Measurements from ENCODE around the gene TRIM54.
"Not testable (repeated sequence)": the region's sequence is repeated elsewhere in the genome, so short reads cannot be mapped to it uniquely, and the experiment has no call there.

The TRIM54 gene

GRCh38 chr2:27284996-27285395 is 2.8 kb downstream of the TRIM54 start:
- DNase-seq: no peak

GRCh38 chr2:27285481-27285880 is 3.3 kb downstream of the TRIM54 start:
- DNase-seq: no peak

GRCh38 chr2:27288610-27289009 is 6.4 kb downstream of the TRIM54 start:
- DNase-seq: no peak

GRCh38 chr2:27290549-27290948 is 8.3 kb downstream of the TRIM54 start:
- no peak for DNase-seq

GRCh38 chr2:27291865-27292264 is 9.6 kb downstream of the TRIM54 start:
- DNase-seq: no peak

DNA sequence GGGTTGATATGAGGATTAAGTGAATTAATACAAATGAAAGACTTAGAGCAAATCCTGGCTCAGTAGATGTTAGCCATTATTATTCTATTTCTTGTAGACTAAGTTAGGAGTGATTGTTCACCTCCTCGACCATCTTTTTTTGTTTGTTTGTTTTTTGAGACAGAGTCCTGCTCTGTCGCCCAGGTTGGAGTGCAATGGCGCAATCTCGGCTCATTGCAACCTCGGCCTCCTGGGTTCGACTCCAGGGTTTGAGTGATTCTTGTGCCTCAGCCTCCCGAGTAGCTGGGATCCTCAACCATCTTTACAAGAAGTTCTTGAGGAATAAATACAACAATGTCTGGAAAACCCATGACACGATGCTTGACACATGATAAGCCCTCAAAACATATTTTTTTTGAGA is 12.7 kb downstream of the TRIM54 start:
- no peak for DNase-seq

GRCh38 chr2:27296481-27296880 is 14.3 kb downstream of the TRIM54 start:
- peak in 2 of 4 experiments; percentile 26 to 30 for DNase-seq

DNA sequence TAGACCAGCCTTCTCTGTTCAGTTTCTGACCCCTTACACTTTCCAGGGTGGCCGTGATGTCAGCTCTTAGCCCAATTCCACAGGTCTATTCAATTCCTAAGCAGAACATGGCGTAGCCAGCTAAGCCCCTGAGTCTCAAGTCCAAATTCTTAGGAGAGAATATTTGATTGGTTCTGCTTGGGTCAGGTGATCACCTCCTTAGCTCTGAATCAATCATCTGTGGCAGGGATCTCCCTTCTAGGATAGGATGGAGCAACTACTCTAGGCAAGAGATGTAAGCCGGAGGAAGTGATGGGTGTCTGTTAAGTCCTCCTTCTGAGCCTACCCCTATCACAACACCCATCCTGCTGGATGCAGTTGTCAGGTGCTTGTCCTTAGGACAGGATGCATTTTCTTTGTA is 15.0 kb downstream of the TRIM54 start:
- no peak for DNase-seq

GRCh38 chr2:27298391-27299080 is 16.3 kb downstream of the TRIM54 start:
- DNase-seq: no peak

DNA sequence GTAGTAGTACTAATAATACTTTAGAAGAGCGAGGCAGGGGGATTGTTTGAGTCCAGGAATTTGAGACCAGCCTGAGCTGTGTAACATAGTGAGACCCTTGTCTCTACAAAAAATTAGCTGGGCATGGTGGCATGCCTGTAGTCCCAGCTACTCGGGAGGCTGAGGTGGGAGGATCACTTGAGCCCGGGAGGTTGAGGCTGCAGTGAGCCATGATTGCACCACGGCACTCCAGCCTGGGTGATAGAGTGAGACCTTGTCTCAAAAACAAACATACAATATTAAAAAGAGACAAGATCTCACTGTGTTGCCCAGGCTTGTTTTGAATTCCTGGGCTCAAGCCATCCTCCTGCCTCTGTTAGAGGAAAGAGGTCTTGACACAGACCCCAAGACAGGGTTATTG is 18.4 kb downstream of the TRIM54 start:
- DNase-seq: not testable (repeated sequence)

GRCh38 chr2:27303093-27304025 is 21.1 kb downstream of the TRIM54 start:
- DNase-seq: peak; percentile 78 to 92 (median 86)

DNA sequence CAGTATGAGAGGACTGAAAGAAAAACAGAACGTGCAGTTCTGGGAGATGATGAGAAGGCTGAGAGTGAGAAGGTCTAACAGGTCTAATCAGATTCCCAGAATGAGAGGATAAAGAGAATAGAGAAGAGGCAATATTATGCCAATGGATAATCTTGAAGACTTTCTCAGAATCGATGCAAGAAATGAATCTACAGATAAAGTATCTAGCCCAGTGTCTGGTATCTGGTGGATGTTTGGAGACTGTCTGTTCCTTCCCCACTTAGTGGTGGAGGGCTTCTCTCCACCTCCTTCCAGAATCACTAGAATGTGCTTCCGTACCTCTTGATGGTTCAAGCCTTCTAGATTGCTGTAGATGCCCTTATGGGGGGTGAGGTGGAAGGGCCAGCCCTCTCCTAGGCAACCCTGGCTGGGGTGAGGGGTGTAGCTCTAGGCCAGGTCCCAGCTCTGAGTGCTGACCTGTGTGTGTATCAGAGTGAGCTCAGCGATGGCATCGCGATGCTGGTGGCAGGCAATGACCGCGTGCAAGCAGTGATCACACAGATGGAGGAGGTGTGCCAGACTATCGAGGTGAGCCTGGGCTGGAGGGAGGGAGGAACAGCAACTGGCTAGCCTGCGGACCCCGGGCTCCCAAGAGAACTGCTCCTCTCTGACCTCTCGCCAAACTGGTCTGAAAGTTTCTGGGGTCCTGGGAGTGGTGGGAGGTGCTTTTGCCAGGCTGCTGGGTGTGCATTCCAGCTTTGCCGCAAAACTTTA is 22.4 kb downstream of the TRIM54 start:
- no peak for DNase-seq

- no peak for DNase-seq
Measured at GRCh38 chr2:27305516-27305915, 23.3 kb downstream of the TRIM54 start.

DNA sequence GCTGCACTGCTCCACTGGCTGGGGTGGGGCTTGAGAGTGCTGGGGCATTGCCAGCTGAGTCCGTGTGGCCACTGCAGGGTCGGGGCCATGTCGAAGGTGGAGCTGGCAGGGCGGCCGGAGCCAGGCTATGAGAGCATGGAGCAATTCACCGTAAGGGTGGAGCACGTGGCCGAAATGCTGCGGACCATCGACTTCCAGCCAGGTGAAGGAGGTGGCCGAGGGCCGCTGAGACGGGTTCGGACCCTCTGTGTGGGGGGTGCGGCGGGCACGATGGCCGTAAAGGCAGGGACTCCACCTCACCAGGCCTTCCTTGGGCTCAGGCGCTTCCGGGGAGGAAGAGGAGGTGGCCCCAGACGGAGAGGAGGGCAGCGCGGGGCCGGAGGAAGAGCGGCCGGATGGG is 23.9 kb downstream of the TRIM54 start:
- no peak for DNase-seq

- peak in 2 of 4 experiments; percentile 32 to 55 for DNase-seq
Measured at GRCh38 chr2:27306573-27307286, 24.5 kb downstream of the TRIM54 start.

GRCh38 chr2:27307287-27307544 is 25.0 kb downstream of the TRIM54 start:
- no peak for DNase-seq

DNA sequence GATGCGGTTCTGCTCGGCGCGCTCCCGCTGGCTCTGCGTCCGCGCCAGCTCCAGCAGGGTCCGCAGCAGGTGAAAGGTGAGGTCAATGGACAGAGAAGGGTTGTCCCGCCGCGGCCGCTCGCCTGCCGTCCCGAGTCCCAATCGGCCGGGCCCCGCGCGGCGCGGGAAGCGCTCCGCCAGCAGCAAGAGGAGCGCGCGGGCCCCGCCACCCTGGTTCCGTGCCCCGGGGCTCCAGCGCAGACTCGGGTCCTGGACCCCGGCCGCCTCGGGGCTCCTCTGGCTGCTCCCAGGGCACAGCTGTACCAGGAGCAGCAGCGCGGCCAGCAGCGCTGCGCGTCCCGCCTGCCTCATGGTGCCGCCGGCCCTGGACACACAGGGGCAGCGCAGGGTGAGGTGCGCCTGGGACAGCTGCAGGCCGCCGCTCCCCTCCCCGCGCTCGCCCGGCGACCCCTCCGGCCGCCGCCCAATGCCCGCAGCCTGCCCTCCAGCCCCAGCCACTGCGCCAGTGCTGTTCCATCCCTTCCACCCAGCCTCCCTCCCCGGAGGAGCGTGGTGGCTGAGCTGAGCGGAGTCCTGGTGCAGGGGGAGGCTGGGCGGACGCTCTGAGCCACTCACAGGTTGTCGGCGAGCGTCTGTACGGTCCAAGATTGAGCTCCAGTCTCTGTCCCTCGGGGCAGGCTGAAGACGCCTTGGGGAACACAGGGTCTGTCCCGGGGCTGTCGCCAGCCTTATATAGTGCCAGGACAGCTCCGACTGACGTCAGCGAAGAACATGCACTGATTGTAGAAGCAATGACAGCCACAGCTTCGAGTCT is 25.5 kb downstream of the TRIM54 start:
- DNase-seq: peak in 1 of 4 experiments; percentile 20

DNA sequence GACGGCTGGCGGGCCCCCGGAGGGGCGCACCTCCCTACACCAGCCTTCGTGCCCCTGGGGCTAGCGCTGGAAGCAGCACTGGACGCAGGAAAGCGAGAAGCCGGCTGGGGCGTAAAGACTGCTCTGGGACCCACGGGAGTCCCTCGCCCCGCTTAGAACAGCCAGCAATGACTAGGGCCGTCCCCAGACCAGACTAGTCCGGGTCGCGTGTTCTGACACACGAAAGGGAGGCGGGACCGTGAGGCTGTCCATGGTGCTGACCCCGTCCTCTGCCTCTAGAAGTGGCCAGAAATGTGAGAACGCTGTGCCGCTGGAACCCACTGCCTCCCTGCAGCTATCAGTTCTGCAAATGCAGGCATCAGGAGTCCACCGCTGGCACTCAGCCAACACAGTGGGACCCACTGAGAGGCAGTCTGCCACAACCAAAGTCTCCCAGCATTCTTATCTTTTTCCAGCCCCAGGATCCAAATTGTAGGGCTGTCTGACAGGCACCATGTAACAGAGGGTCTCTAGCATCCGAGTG is 26.2 kb downstream of the TRIM54 start, which contains the start of gene UCN:
Gene UCN (minus strand): TSS at position 87 of the 523 bp plus-strand sequence. CDS start 550 bp downstream, outside the sequence.
- DNase-seq: peak in 1 of 4 experiments; percentile 10

- DNase-seq: no peak
Measured at GRCh38 chr2:27309651-27310050, 27.4 kb downstream of the TRIM54 start.

- DNase-seq: no peak
Measured at GRCh38 chr2:27312152-27312551, 29.9 kb downstream of the TRIM54 start.

Measured in suppressor macrophage (primary cell).